ENCODE measurements around the gene MTOR.

Gene MTOR

GRCh38 chr1:11211461-11211860 lies 50.9 kb downstream of the MTOR start:
- no peak for TF ChIP-seq GATA3 (IDR thresholded peaks at IDR 0.05; ENCODE audit: low read depth, low read length)

GRCh38 chr1:11207898-11208611 lies 54.3 kb downstream of the MTOR start:
- TF ChIP-seq GATA3 (IDR thresholded peaks at IDR 0.05; ENCODE audit: low read depth, low read length) (no peak), GATA2 (IDR thresholded peaks at IDR 0.05; ENCODE audit: low read depth, low read length) (no peak)

GRCh38 chr1:11204396-11205190 lies 57.8 kb downstream of the MTOR start:
- TF ChIP-seq GATA3 (IDR thresholded peaks at IDR 0.05; ENCODE audit: low read depth, low read length) = no peak

- TF ChIP-seq GATA3 (IDR thresholded peaks at IDR 0.05; ENCODE audit: low read depth, low read length) = no peak
- peak; percentile 21; the same call in 1 of the 2 replicates for TF ChIP-seq GATA2 (IDR thresholded peaks at IDR 0.05; ENCODE audit: low read depth, low read length)
These were observed 63.3 kb downstream of the MTOR start for GRCh38 chr1:11198851-11199594.

GRCh38 chr1:11198257-11198656 lies 64.1 kb downstream of the MTOR start:
- TF ChIP-seq GATA2 (IDR thresholded peaks at IDR 0.05; ENCODE audit: low read depth, low read length) = no peak
- TF ChIP-seq GATA3 (IDR thresholded peaks at IDR 0.05; ENCODE audit: low read depth, low read length) = 0 out of 2 replicates have a peak, but pooled peaks have one; percentile 36

- TF ChIP-seq GATA3 (IDR thresholded peaks at IDR 0.05; ENCODE audit: low read depth, low read length) = no peak
- TF ChIP-seq GATA2 (IDR thresholded peaks at IDR 0.05; ENCODE audit: low read depth, low read length) = no peak
These were observed 65.0 kb downstream of the MTOR start for GRCh38 chr1:11197359-11197758.

- TF ChIP-seq GATA3 (IDR thresholded peaks at IDR 0.05; ENCODE audit: low read depth, low read length) = no peak
- no peak for TF ChIP-seq GATA2 (IDR thresholded peaks at IDR 0.05; ENCODE audit: low read depth, low read length)
These were observed 65.4 kb downstream of the MTOR start for GRCh38 chr1:11196945-11197344.

GRCh38 chr1:11194407-11195176 lies 67.8 kb downstream of the MTOR start:
- no peak for TF ChIP-seq GATA3 (IDR thresholded peaks at IDR 0.05; ENCODE audit: low read depth, low read length)
- no peak for TF ChIP-seq GATA2 (IDR thresholded peaks at IDR 0.05; ENCODE audit: low read depth, low read length)

- TF ChIP-seq GATA2 (IDR thresholded peaks at IDR 0.05; ENCODE audit: low read depth, low read length) = no peak
- TF ChIP-seq GATA3 (IDR thresholded peaks at IDR 0.05; ENCODE audit: low read depth, low read length) = no peak
These were observed 69.0 kb downstream of the MTOR start for GRCh38 chr1:11193376-11193775.

GRCh38 chr1:11188858-11189451 lies 73.4 kb downstream of the MTOR start, which contains the start of gene ANGPTL7:
Gene ANGPTL7, plus strand, starts transcription at chr1:11189355. Its CDS starts 225 bp downstream, at chr1:11189580.
- TF ChIP-seq GATA3 (IDR thresholded peaks at IDR 0.05; ENCODE audit: low read depth, low read length) (no peak), GATA2 (IDR thresholded peaks at IDR 0.05; ENCODE audit: low read depth, low read length) (no peak)

- TF ChIP-seq GATA3 (IDR thresholded peaks at IDR 0.05; ENCODE audit: low read depth, low read length) = no peak
- no peak for TF ChIP-seq GATA2 (IDR thresholded peaks at IDR 0.05; ENCODE audit: low read depth, low read length)
These were observed 74.0 kb downstream of the MTOR start for GRCh38 chr1:11188381-11188780.

GRCh38 chr1:11187931-11188330 lies 74.4 kb downstream of the MTOR start:
- TF ChIP-seq GATA3 (IDR thresholded peaks at IDR 0.05; ENCODE audit: low read depth, low read length) = no peak
- no peak for TF ChIP-seq GATA2 (IDR thresholded peaks at IDR 0.05; ENCODE audit: low read depth, low read length)

GRCh38 chr1:11187494-11187893 lies 74.9 kb downstream of the MTOR start:
- TF ChIP-seq GATA3 (IDR thresholded peaks at IDR 0.05; ENCODE audit: low read depth, low read length) = no peak
- TF ChIP-seq GATA2 (IDR thresholded peaks at IDR 0.05; ENCODE audit: low read depth, low read length) = no peak
